Heart right ventricle (tissue), 16 donors: Measurements from ENCODE around the gene PSME1. TPM values are rescaled to one million over a fixed set of nuclear protein-coding genes. Genes with fewer than 3 reads are reported as not detected.
A peak's percentile ranks its signal among the peaks of the same experiment; 100 is the strongest.

Experiments used
- ATAC-seq, 8 donors: fragments of 200-7000 bp; cut with Tn5 transposase; one replicate each; pipeline ENCODE4 v1.9.1; 2020; ENCODE audit warnings: mild to moderate bottlenecking in 8 of 8, moderate library complexity in 8 of 8, moderate number of reproducible peaks in 1 of 8
- DNase-seq, 2 donors: peaks; one replicate each; pipeline ENCODE4 v3.0.0-alpha.2; 2020
- H3K27ac ChIP-seq, 10 donors: fragments of 200-600 bp; sonication (generic) in 2 of 10; one replicate each; pipeline versions ENCODE4 v1.5.0 to v1.8.0; 2020 to 2022; ENCODE audit warnings: mild to moderate bottlenecking in 3 of 10
- H3K27me3 ChIP-seq, 7 donors: fragments of 200-600 bp; one replicate each; pipeline ENCODE4 v1.8.0; 2021 to 2022; ENCODE audit warnings: mild to moderate bottlenecking in 2 of 7
- H3K36me3 ChIP-seq, 9 donors: fragments of 200-600 bp; sonication (generic) in 1 of 9; one replicate each; pipeline versions ENCODE4 v1.5.0 to v1.8.0; 2020 to 2022; ENCODE audit warnings: mild to moderate bottlenecking in 2 of 9
- H3K4me1 ChIP-seq, 9 donors: fragments of 200-600 bp; sonication (generic) in 1 of 9; one replicate each; pipeline versions ENCODE4 v1.5.0 to v1.8.0; 2020 to 2022; ENCODE audit warnings: mild to moderate bottlenecking in 4 of 9
- H3K4me3 ChIP-seq, 10 donors: fragments of 200-600 bp; sonication (generic) in 2 of 10; one replicate each; pipeline versions ENCODE4 v1.5.0 to v1.8.0; 2020 to 2022; ENCODE audit warnings: mild to moderate bottlenecking in 7 of 10, moderate library complexity in 2 of 10
- H3K9me3 ChIP-seq, 11 donors: fragments of 200-600 bp in 10 of 11; sonication (generic) in 2 of 11; one replicate each; pipeline versions ENCODE4 v1.5.0 to v1.8.0; 2013 to 2022; ENCODE audit warnings: mild to moderate bottlenecking in 2 of 11, control low read depth in 1 of 11, moderate library complexity in 1 of 11
- WGBS, 2 donors: extraction: QIAGEN DNeasy Blood & Tissue Kit; methylation state at CpG; one replicate each; pipeline ENCODE4 v1.1.7; 2013; ENCODE audit warnings: inconsistent platforms in 1 of 2; 5-methylcytosine and 5-hydroxymethylcytosine counted together
- intact Hi-C, 10 donors: fragments of 100-400 bp; cut with DNase I; formaldehyde crosslinking; loops; one replicate each; pipeline versions ENCODE4 v1.11.1 to v1.14.2; 2022
- polyA plus RNA-seq, 2 donors: library from polyadenylated mRNA; stranded (reverse); fragments of 200-250 nt; gene quantifications; one replicate each; pipeline ENCODE4 v1.2.3, GENCODE V29; 2013
- total RNA-seq, 10 donors: library from RNA; stranded (reverse); fragmentation: NEBNext Ultra II Directional in 3 of 10; extraction: Animal tissue kit (Norgen Biotek cat#: 25700) in 3 of 10; gene quantifications; one replicate each; pipeline versions ENCODE4 v1.2.1 to v1.2.4, GENCODE V29; 2021 to 2023
- TF ChIP-seq, protein P1 (sequence below), 9 donors: fragments of 200-600 bp; sonication (generic) in 2 of 9; IDR thresholded peaks; one replicate each; pipeline versions ENCODE4 v1.5.0 to v1.8.0; 2021 to 2022; ENCODE audit warnings: antibody characterized with exemption in 9 of 9, mild to moderate bottlenecking in 5 of 9, moderate library complexity in 1 of 9
- donor health status: Arrhythmogenic right ventricular cardiomyopathy.
- donor health status: ischemic (EF 13 %, LVEDD 7.1; RV severe dilation, severe dysfunction).
- donor health status: healthy with polysubstance abuse.
- donor health status: DM: no; HTN: yes; CAD: no.
- donor health status: DM: no; HTN: no; CAD: no.
- donor health status: ischemic (EF 25% LVEDD 6.9; RV normal size, moderate dysfunction).
- donor health status: ischemic (EF 25% LVEDD 5.7; RV mildly dilated, moderate dysfunction).
- donor health status: healthy.
- donor health status: DM: yes; HTN: yes; CAD: no.
- donor health status: Ischemic cardiomyopathy.
- donor health status: ischemic (EF 35%, LVEDD 5.7; RV mildly dilated, moderate dysfunction).
- donor health status: nonischemic (EF 11% LVEDD 7.7; RV severe dilation, severe dysfunction).
- donor health status: DM: yes; HTN: yes; CAD: no.
- donor health status: PGD.
- donor health status: ischemic (EF 29% LVEDD 5.4; RV normal size, mild dysfunction).
- donor health status: nonischemic (EF 23%, LVEDD 6.1; RV moderate dilation, normal function).

The PSME1 gene
- total and polyA plus RNA-seq, 12 donors: 84.3 to 341 (median 103) TPM

DNA sequence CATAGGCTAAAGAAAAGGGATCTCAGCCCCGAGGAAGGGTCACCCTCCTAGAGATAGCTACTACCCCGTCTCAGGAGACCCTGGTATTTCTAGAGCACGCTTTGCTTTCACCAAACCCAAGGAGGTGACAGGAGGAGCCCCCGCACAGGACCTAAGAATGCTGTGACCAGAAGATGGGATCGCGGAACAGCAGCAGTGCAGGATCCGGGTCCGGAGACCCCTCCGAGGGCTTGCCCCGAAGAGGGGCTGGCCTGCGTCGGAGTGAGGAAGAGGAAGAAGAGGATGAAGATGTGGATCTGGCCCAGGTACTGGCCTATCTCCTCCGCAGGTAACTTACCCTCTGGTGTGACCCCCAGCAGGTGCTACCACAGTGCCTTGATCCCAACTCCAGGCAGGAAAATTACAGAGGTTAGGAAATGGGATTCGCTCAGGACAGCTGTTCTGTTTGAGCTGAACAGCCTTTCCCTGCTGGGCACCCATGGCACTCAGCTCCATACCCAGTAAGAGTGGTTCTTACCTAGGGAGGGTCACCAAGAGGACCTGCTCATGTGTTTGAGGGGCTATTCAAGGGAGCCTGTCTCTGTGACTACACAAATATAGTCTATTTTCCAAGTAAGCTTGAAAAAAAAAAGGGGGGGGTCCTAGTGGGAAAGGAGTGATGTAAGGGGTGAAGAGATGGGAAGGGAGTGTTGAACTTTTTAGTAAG lies 20.4 kb upstream of the PSME1 start:
- DNase-seq: peak in 1 of 2 donors; percentile 13
- peaks cover 6 to 30% (median 17%) of the 10 kb centered on the region in 9 donors for H3K4me1 ChIP-seq
- no peaks in the 10 kb centered on the region for H3K9me3 ChIP-seq
- no peak for ATAC-seq
- WGBS, 2 donors: 3% methylated on average over 14 of the region's 14 CpGs
- intact Hi-C loops: loop anchor here in 3 of 10 donors (1.0 to 2.0 kb wide), 4 partner anchors 15 to 31 kb away; partner anchors contain the start of genes FITM1 (in 2 of the 3), EMC9 (in 1 of the 3), PSME2 (in 1 of the 3) and RNF31 (in 1 of the 3)
- TF ChIP-seq, protein P1, sequence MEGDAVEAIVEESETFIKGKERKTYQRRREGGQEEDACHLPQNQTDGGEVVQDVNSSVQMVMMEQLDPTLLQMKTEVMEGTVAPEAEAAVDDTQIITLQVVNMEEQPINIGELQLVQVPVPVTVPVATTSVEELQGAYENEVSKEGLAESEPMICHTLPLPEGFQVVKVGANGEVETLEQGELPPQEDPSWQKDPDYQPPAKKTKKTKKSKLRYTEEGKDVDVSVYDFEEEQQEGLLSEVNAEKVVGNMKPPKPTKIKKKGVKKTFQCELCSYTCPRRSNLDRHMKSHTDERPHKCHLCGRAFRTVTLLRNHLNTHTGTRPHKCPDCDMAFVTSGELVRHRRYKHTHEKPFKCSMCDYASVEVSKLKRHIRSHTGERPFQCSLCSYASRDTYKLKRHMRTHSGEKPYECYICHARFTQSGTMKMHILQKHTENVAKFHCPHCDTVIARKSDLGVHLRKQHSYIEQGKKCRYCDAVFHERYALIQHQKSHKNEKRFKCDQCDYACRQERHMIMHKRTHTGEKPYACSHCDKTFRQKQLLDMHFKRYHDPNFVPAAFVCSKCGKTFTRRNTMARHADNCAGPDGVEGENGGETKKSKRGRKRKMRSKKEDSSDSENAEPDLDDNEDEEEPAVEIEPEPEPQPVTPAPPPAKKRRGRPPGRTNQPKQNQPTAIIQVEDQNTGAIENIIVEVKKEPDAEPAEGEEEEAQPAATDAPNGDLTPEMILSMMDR (IDR thresholded peaks at IDR 0.05): no peak
- peak overlapping the region; percentile 90 to 99 (median 98) for H3K27ac ChIP-seq
- peak overlapping the region; percentile 23 to 80 (median 69) for H3K4me3 ChIP-seq
- H3K36me3 ChIP-seq: peaks cover 0 to 44% (median 35%) of the 10 kb centered on the region in 9 donors
- H3K27me3 ChIP-seq: no peaks in the 10 kb centered on the region

- H3K27ac ChIP-seq: peak overlapping the region in 2 of 10 donors; percentile 98 to 99
- H3K4me1 ChIP-seq: peaks cover 6 to 29% (median 17%) of the 10 kb centered on the region in 9 donors
- 83 to 88% methylated on average over 6 of the region's 6 CpGs for WGBS, 2 donors
- H3K27me3 ChIP-seq: no peaks in the 10 kb centered on the region
- H3K4me3 ChIP-seq: peak overlapping the region in 9 of 10 donors; percentile 54 to 80 (median 69)
- TF ChIP-seq, protein P1 (IDR thresholded peaks at IDR 0.05): no peak
- peaks cover 0 to 51% (median 42%) of the 10 kb centered on the region in 9 donors for H3K36me3 ChIP-seq
- no peaks in the 10 kb centered on the region for H3K9me3 ChIP-seq
- DNase-seq: no peak
- no peak for ATAC-seq
- intact Hi-C loops: no loop called here
Observed at GRCh38 chr14:24116128-24116814, 19.7 kb upstream of the PSME1 start.

DNA sequence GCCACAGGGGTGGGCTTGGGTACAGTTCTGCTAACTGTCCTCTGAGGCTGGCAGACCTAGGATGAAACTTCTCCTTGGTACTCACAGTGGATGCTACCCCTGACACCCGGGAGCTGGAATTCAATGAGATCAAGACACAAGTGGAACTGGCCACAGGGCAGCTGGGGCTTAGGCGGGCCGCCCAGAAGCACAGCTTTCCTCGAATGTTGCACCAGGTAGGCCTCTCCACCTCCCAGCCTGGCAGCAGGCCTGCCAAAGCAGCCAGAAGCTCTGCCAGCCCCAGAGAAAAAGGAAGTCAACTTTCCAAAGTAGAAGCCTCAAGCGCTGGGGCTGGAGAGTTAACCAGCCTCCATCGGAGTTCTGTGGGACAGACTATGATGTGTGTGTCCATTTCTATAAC lies 18.8 kb upstream of the PSME1 start:
- Histone ChIP-seq H3K27ac (peak overlapping the region in 1 of 10 donors; percentile 6), H3K36me3 (peaks cover 0 to 60% (median 50%) of the 10 kb centered on the region in 9 donors), H3K27me3 (no peaks in the 10 kb centered on the region), H3K4me3 (no peak overlapping the region), H3K9me3 (no peaks in the 10 kb centered on the region), H3K4me1 (peaks cover 6 to 29% (median 17%) of the 10 kb centered on the region in 9 donors)
- DNase-seq (no peak), ATAC-seq (no peak)
- whole genome bisulfite sequencing, 2 donors: 86 to 87% methylated on average over 6 of the region's 6 CpGs
- TF ChIP-seq, protein P1 (IDR thresholded peaks at IDR 0.05): no peak
- intact Hi-C loops: no loop called here

GRCh38 chr14:24119691-24120090 lies 16.3 kb upstream of the PSME1 start:
- no peak overlapping the region for H3K4me3 ChIP-seq
- TF ChIP-seq, protein P1 (IDR thresholded peaks at IDR 0.05): no peak
- H3K4me1 ChIP-seq: peaks cover 6 to 22% (median 14%) of the 10 kb centered on the region in 9 donors
- WGBS, 2 donors: 92 to 97% methylated on average over 6 of the region's 6 CpGs
- H3K9me3 ChIP-seq: no peaks in the 10 kb centered on the region
- no peak for DNase-seq
- no peak overlapping the region for H3K27ac ChIP-seq
- intact Hi-C loops: no loop called here
- no peak for ATAC-seq
- no peaks in the 10 kb centered on the region for H3K27me3 ChIP-seq
- H3K36me3 ChIP-seq: peaks cover 0 to 82% (median 61%) of the 10 kb centered on the region in 9 donors
